HG03175 (cell line): ENCODE data around the gene ATAT1.

Source experiments
- ATAC-seq: cut with Tn5 transposase; IDR thresholded peaks from one replicate; pipeline ENCODE4 v1.9.1; 2021; ENCODE audit warnings: mild to moderate bottlenecking, moderate library complexity; ENCODE audit not compliant: unreplicated experiment

Gene ATAT1

DNA sequence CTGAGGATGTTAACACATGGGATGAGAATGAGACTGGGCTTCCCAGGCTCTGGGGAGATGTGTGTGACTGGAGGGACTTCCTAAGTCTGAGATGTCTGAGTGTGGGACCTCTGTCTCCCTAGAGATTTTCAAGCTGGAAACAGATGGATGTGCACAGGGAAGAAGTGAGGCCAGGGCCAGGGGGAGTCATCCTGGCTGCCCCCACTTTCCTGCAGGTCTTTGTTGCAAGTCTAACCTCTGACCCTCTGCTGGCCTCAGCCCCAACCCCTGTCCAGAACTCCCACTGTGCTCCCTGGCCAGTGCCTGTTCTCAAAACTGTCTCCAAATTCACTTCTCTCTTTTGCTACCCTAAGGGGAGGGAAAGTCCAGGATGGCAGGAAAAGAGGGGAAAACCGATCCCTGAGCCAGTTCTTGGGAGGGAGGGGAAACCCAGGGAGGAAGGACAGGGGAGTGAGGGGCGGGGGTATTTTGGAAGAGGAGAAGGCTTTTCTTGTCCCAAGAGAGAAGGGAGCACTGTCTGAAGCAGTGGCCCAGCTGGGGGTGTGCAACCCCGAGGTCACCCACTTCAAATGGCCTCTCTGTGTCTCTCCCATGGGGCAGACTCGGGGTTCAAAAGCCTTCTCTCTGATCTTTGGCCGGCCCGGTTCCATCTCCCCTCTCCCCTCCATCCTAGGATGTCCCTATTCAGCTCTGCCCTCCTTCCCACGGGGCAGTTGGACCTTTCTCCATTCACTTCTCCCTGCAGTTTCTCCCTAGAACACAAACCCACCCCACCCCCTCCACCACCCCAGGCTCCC lies 56.7 kb downstream of the ATAT1 start:
- ATAC-seq, result no peak

DNA sequence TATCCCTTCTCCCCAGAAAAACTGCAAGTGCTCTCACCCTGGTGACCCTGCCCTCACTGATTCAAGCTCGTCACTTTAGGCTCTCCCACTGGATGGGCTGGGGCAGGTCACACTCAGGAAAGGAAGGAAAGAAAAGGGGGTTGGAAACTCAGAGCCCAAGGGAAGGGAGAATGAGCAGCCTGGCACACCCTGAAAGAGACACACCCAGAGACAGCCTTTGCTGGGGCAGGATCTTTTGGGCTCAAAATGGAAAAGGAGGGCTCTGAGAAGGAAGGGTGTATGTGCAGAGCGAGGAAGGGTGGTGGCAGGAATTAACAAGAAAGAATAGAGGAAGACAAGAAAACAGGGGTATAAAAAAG lies 57.3 kb downstream of the ATAT1 start:
- no peak for ATAC-seq

GRCh38 chr6:30684386-30685156 lies 57.9 kb downstream of the ATAT1 start:
- no peak for ATAC-seq

DNA sequence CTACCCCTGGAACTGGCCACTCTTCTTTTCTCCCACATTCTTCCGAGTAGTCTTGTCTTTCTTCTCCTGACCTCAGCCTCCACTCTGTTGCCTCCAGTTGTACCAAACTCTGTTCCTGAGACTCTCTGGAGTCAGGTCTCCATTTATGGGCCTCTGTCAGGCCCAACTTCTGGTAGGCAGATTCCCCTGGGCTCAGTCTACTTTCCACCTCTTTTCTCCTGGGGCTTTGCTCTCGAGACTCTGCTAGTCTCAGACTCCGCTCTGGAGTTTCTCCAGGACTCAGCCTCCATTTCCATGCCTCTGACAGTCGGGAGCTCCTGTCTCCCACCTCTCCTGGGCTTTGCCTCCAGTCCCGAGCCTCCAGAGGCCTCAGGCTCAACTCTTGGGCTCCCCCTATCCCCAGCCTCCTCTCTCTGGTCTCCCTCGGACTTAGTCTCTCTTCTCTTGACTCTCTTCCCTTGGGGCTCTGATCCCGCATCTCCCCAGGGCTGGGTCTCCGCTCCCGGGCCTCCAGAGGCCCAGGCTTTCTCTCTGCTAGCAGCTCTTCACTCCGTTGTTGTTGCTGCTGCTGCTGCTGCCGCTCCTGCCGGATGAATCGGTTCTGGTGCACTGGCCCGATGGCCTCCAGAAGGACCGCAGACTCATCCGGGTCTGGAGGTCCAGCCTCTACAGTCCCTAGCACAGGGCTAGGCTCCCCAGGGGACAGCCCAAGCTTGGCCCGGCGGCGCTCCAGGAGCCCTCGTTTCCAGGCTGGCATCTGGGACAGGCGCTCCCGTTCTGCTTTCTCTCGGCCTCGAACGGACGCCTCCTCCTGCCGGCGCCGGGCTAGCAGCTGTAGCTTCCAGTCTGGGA lies 58.7 kb downstream of the ATAT1 start:
- ATAC-seq, result no peak

DNA sequence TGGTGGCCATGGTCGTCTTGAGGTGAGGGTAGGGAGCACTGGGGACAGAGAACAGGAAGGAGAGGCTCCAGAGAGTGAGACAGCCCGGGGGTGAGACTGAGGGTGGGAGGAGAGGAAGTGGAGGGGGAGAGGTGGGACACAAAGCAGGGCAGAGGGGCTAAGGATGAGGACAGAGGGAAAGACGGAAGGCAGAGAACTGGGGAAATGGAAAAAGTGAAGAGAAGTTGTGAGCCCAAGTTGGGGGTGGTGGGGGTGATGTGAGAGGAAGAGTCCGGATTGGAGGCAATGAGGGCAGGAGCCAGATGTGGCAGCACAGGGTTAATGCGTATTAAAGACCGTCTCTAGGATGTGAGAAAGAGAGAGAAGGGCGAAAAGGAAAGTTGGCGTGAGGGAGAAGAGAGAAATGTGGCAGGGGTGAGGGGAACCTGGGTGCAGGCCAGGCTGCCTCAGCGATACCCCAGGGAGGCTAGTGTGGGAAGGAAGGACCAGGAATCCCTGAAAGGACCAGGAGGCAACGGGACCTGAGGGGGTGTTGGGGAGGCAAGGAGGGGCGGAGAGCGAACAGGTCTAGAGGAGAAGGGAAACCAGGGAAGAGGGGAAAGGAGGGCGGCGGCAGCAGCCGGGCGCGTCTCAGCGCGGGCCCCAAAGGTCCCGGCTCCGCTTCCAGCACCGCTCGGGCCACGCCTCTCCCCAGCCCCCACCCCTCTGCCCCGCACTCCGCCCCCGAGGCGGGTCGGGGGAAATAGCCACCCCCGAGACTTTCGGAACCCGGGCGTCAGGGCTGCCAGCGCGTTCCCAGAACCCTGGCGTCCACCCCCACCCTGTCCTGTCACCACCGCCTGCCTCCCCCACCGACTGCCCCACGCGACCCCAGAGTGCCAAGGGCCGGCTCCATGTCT lies 59.6 kb downstream of the ATAT1 start, which contains the start of gene PPP1R18:
TSS of gene PPP1R18 (minus strand) at position 637 of the 899 bp plus-strand sequence. CDS start at position 10, 627 bp downstream.
- no peak for ATAC-seq

- peak; percentile 51 for ATAC-seq
Observed at GRCh38 chr6:30686908-30687658, 60.4 kb downstream of the ATAT1 start.

- ATAC-seq, result no peak
Observed at GRCh38 chr6:30687659-30688431, 61.2 kb downstream of the ATAT1 start.

GRCh38 chr6:30688569-30688968 lies 61.9 kb downstream of the ATAT1 start:
- no peak for ATAC-seq

GRCh38 chr6:30689022-30689865 lies 62.6 kb downstream of the ATAT1 start:
- no peak for ATAC-seq

GRCh38 chr6:30689985-30690384 lies 63.3 kb downstream of the ATAT1 start:
- ATAC-seq, result no peak

DNA sequence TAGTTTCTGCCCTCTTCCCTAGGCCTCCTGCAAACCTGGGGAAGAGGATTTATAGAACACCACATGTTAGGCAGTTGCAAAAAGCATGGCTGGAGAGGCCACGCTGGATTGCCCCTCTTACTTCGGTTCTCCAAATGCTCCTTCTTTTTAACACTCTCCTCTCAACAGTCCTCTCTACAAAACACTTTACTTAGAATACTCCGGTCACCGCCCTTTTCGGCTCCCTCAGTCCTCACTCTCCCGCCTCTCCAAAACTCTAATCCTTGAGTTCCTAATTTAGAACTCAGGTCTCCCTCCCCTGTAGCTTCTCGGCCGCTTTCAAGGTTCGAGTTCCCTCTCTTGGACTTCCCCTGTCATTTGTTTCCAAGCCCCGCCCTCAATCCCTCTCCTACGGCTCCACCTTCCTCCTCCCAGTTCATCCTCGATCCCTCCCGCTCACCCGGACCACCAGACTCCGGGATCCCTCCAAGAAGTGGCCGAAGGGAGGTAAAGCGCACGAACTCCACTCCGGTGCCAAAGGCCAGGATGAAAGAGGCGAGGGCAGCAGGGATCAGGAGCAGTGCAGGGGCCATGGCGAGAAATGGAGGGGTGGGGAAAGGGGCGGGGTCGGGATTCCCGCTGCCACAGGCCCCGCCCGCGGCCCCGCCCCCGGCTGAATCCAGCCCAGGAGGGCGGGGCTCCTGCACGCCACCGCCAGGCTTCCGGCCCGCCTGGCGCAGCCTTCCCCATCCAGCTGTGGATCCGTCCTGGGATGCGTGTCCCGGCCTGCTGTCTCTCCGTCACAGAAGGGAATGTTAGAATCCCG lies 63.9 kb downstream of the ATAT1 start, which contains the start of gene NRM:
TSS of gene NRM (minus strand) at position 582 of the 805 bp plus-strand sequence. CDS start at position 572, 10 bp downstream.
- ATAC-seq, result no peak

GRCh38 chr6:30691208-30691847 lies 64.7 kb downstream of the ATAT1 start:
- no peak for ATAC-seq
